Activated effector memory CD4-positive, alpha-beta T cell treated with anti-CD3 and anti-CD28 coated beads, Interleukin-2, amount 50 U/mL, for 16 hours (primary cell): ENCODE data around the gene OR4Q2.
"Not testable (repeated sequence)": the region's sequence is repeated elsewhere in the genome, so short reads cannot be mapped to it uniquely, and the experiment has no call there.

Source experiments
- DNase-seq: peaks from one replicate; pipeline ENCODE4 v3.0.0-alpha.2; 2020

The OR4Q2 gene

GRCh38 chr14:20001863-20002262 lies at the start of gene OR4Q2:
Gene OR4Q2, plus strand, starts transcription at chr14:20002163.
- no peak for DNase-seq

GRCh38 chr14:19969735-19970134 lies 32.2 kb upstream of the OR4Q2 start:
- DNase-seq: not testable (repeated sequence)

- DNase-seq: no peak
Observed at GRCh38 chr14:19974844-19975243, 27.1 kb upstream of the OR4Q2 start.

GRCh38 chr14:19975291-19975690 lies 26.7 kb upstream of the OR4Q2 start, which contains the start of gene OR4K15:
Gene OR4K15, plus strand, starts transcription at chr14:19975591. Its CDS starts 0 bp downstream, at chr14:19975591.
- no peak for DNase-seq

- no peak for DNase-seq
Observed at GRCh38 chr14:19993438-19993837, 8.5 kb upstream of the OR4Q2 start.

- no peak for DNase-seq
Observed at GRCh38 chr14:20002319-20002718, 356 bp downstream of the OR4Q2 start.

GRCh38 chr14:20008156-20008555 lies 6.2 kb downstream of the OR4Q2 start:
- DNase-seq: no peak

- DNase-seq: no peak
Observed at GRCh38 chr14:20019257-20019865, 17.4 kb downstream of the OR4Q2 start, which contains the start of gene OR4K14. Gene OR4K14, minus strand, starts transcription at chr14:20019307. Its CDS starts 4,114 bp downstream, at chr14:20015193.

- no peak for DNase-seq
Observed at GRCh38 chr14:20031058-20031457, 29.1 kb downstream of the OR4Q2 start.

- DNase-seq: no peak
Observed at GRCh38 chr14:20035449-20035848, 33.5 kb downstream of the OR4Q2 start.

GRCh38 chr14:20035938-20036337 lies 34.0 kb downstream of the OR4Q2 start, which contains the start of gene OR4K13:
Gene OR4K13, minus strand, starts transcription at chr14:20036038. Its CDS starts 1,280 bp downstream, at chr14:20034758.
- no peak for DNase-seq

GRCh38 chr14:20044243-20044642 lies 42.3 kb downstream of the OR4Q2 start:
- no peak for DNase-seq

GRCh38 chr14:20048202-20048601 lies 46.2 kb downstream of the OR4Q2 start:
- DNase-seq: no peak
